Stomach (tissue), 9 donors: Measurements from ENCODE around the gene PDPK1. TPM values are rescaled to one million over a fixed set of nuclear protein-coding genes. Genes with fewer than 3 reads are reported as not detected.

Experiments
- DNase-seq, 2 donors: peaks; one replicate each; pipeline versions ENCODE4 v3.0.0 to v3.0.0-alpha.2; 2013 to 2019
- H3K27ac ChIP-seq, 5 donors: fragments of 200-600 bp in 4 of 5; sonication (generic) in 4 of 5; one replicate each; pipeline ENCODE4 v1.5.1; 2013 to 2019; ENCODE audit warnings: mild to moderate bottlenecking in 1 of 5, moderate library complexity in 1 of 5
- H3K27me3 ChIP-seq, 3 donors: fragments of 200-600 bp; sonication (generic); one replicate each; pipeline ENCODE4 v1.5.1; 2017 to 2019; ENCODE audit warnings: mixed run types in 1 of 3
- H3K36me3 ChIP-seq, 4 donors: fragments of 200-600 bp; sonication (generic); 1 replicate in 3 of 4; 2 replicates in 1 of 4; pipeline ENCODE4 v1.5.1; 2016 to 2019
- H3K4me1 ChIP-seq, 4 donors: fragments of 200-600 bp; sonication (generic); one replicate each; pipeline ENCODE4 v1.5.1; 2016 to 2019
- H3K4me3 ChIP-seq, 4 donors: fragments of 200-600 bp; sonication (generic) in 3 of 4; one replicate each; pipeline ENCODE4 v1.5.1; 2016 to 2019; ENCODE audit warnings: mild to moderate bottlenecking in 1 of 4
- H3K9me3 ChIP-seq, 4 donors: fragments of 200-600 bp; sonication (generic); one replicate each; pipeline ENCODE4 v1.5.1; 2016 to 2019
- EP300 ChIP-seq: sonication (generic); formaldehyde crosslinking; IDR thresholded peaks from one replicate; pipeline ENCODE4 v1.6.1; 2017; ENCODE audit warnings: antibody characterized with exemption
- POLR2A ChIP-seq, 4 donors: fragments of 450-650 bp; IDR thresholded peaks; one replicate each; pipeline ENCODE4 v1.6.1; 2016; ENCODE audit warnings: antibody characterized with exemption in 4 of 4, control low read depth in 2 of 4, mild to moderate bottlenecking in 1 of 4, moderate library complexity in 1 of 4
- POLR2AphosphoS5 ChIP-seq, 3 donors: sonication (generic); formaldehyde crosslinking; IDR thresholded peaks; one replicate each; pipeline ENCODE4 v1.6.1; 2016; ENCODE audit warnings: antibody characterized with exemption in 3 of 3
- whole genome bisulfite sequencing, 5 donors: extraction: QIAGEN DNeasy Blood & Tissue Kit in 3 of 5; methylation state at CpG; one replicate each; pipeline versions ENCODE4 v1.1.5 to v1.1.7; 2013 to 2018; 5-methylcytosine and 5-hydroxymethylcytosine counted together
- intact Hi-C: fragments of 100-400 bp; cut with DNase I; formaldehyde crosslinking; loops from one replicate; pipeline ENCODE4 v1.15.1; 2023; ENCODE audit warnings: low total_unique reads
- polyA plus RNA-seq, 3 donors: library from polyadenylated mRNA; stranded (reverse); fragments of 200-250 nt; gene quantifications; one replicate each; pipeline ENCODE4 v1.2.3, GENCODE V29; 2013
- total RNA-seq, 5 donors: library from RNA; depleted of rRNA; stranded (reverse); fragments of >200 nt; gene quantifications; one replicate each; pipeline versions ENCODE4 v1.1.0 to v1.2.3, GENCODE V29; 2014 to 2016
- TF ChIP-seq, protein P1 (sequence below), 7 experiments: fragments of 450-650 bp in 4 of 7; fragments of 200-600 bp in 3 of 7; sonication (generic) in 3 of 7; IDR thresholded peaks; one replicate each; pipeline ENCODE4 v1.5.1; 2016 to 2019; ENCODE audit warnings: antibody characterized with exemption in 7 of 7, control low read depth in 2 of 7, mild to moderate bottlenecking in 1 of 7
- donor health status: healthy with polysubstance abuse.
- donor health status: Bipolar disorder and iron deficiency.
- donor health status: healthy.

PDPK1 gene
- total and polyA plus RNA-seq, 8 donors, result 7.0 to 86.9 (median 23.6) TPM

- peak within 1 kb of the TSS; percentile 96 to 99 (median 99) for H3K27ac ChIP-seq
- peaks cover 0 to 8% (median 0%) of the 10 kb centered on the region in 4 donors for H3K36me3 ChIP-seq
- H3K4me1 ChIP-seq, result peaks cover 56 to 74% (median 66%) of the 10 kb centered on the region in 4 donors
- WGBS, 5 donors, result 0 to 4% (median 1%) methylated on average over 5 to 122 of the region's 122 CpGs
- peak; percentile 97 for DNase-seq
- H3K9me3 ChIP-seq, result no peaks in the 10 kb centered on the region
- H3K27me3 ChIP-seq, result no peaks in the 10 kb centered on the region
- TF ChIP-seq EP300 (no peak), POLR2A (IDR thresholded peaks at IDR 0.05) (peak in 1 of 4 donors; percentile 70), POLR2AphosphoS5 (IDR thresholded peaks at IDR 0.05) (peak; percentile 83 to 90 (median 87))
- TF ChIP-seq, protein P1, sequence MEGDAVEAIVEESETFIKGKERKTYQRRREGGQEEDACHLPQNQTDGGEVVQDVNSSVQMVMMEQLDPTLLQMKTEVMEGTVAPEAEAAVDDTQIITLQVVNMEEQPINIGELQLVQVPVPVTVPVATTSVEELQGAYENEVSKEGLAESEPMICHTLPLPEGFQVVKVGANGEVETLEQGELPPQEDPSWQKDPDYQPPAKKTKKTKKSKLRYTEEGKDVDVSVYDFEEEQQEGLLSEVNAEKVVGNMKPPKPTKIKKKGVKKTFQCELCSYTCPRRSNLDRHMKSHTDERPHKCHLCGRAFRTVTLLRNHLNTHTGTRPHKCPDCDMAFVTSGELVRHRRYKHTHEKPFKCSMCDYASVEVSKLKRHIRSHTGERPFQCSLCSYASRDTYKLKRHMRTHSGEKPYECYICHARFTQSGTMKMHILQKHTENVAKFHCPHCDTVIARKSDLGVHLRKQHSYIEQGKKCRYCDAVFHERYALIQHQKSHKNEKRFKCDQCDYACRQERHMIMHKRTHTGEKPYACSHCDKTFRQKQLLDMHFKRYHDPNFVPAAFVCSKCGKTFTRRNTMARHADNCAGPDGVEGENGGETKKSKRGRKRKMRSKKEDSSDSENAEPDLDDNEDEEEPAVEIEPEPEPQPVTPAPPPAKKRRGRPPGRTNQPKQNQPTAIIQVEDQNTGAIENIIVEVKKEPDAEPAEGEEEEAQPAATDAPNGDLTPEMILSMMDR (IDR thresholded peaks at IDR 0.05), result no peak
- H3K4me3 ChIP-seq, result peak within 1 kb of the TSS; percentile 67 to 100 (median 86)
- intact Hi-C loops, result no loop called here
Observed at GRCh38 chr16:2513405-2514332, 24.2 kb upstream of the PDPK1 start, which contains the start of gene ATP6V0C. ATP6V0C (plus strand) TSS chr16:2513952; CDS start chr16:2514104, 152 bp downstream.

DNA sequence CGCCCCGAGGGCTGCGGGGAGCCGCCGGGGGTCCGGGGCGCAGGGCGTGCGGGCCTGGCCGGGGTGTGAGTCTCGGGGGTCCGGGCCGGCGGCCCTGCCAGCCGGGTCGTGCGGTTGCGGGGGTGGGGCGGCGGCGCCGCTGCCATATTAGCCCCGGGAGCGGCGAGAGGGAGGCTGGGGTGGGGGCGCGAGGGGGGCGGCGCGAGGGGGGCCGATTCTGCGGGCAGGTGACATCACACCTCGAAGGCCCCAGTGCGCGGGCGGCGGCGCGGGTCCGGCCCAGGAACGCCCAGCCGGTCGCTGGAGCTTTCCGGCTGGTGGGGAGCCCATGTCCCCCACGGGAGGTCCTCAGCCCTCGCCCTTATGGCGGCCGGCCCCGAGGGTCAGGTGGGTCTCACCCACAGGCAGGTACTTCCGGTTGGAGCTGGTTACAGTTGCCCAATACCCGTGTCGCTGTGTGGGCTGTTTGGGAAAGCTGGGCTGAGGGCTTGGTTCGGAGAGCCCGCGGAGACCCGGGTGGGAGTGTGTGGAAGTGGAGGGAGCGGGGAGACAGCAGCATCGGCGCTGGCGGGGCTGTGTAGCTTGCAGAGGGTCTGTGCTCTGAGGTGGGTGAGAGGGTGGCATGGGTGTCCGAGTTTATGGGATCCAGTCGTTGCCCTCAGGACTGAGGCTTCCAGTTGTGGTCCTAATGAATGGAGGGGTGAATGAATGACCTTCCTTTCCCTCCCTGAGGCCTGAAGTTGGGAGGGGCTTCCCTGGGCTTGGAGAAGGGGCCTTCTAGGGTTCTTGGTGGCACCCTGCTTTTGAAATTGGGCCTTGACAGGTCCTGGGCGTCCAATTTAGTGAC lies 23.3 kb upstream of the PDPK1 start:
- H3K4me1 ChIP-seq, result peaks cover 64 to 82% (median 75%) of the 10 kb centered on the region in 4 donors
- 0 to 1% (median 1%) methylated on average over 14 to 63 of the region's 63 CpGs for WGBS, 5 donors

DNA sequence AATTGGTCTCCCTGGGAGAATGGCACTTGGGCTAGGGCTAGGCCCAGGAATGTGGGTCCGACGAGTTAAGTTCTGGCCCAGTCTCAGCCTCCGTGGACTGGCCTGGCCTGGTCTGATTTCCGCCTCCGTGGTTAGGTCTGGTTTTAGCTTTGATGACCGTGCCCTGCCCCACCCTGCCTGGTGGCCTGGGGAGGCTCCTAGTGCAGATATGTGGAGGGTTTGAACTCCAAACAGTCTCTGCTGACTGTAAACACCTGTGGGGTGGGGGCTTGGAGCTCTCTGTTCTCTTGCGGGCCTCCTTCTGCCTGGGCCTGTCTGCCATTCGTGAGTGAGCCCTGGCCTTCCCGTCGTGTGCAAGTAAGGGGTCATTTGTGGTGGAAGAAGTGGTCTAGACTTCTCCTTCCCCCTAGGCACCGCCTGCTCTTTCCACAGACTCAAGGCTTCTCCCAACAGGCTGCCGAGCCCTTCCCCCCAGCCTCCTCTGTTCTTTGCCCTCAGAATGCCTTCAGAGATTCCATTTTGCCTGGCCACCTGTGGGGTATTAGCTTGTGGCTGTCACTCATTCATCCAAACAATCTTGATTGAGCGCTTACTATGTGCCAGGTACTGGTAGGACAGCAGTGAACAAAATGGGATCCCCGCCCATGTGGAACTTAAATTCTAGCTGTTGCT lies 22.5 kb upstream of the PDPK1 start:
- Histone ChIP-seq H3K27me3 (no peaks in the 10 kb centered on the region), H3K27ac (peak overlapping the region; percentile 96 to 99 (median 99)), H3K4me3 (peak overlapping the region; percentile 67 to 100 (median 86)), H3K4me1 (peaks cover 68 to 81% (median 80%) of the 10 kb centered on the region in 4 donors), H3K36me3 (peaks cover 0 to 17% (median 9%) of the 10 kb centered on the region in 4 donors), H3K9me3 (no peaks in the 10 kb centered on the region)
- TF ChIP-seq POLR2A (IDR thresholded peaks at IDR 0.05) (no peak), EP300 (no peak), POLR2AphosphoS5 (IDR thresholded peaks at IDR 0.05) (peak in 1 of 3 donors; percentile 34)
- TF ChIP-seq, protein P1 (IDR thresholded peaks at IDR 0.05), result no peak
- intact Hi-C loops, result no loop called here
- 17 to 21% (median 20%) methylated on average over 14 of the region's 14 CpGs for WGBS, 5 donors
- peak; percentile 55 to 72 for DNase-seq

More for the DNA sequence above, 23.3 kb upstream of the PDPK1 start:
- intact Hi-C loops, result no loop called here
- Histone ChIP-seq H3K4me3 (peak overlapping the region; percentile 67 to 100 (median 86)), H3K9me3 (no peaks in the 10 kb centered on the region), H3K27ac (peak overlapping the region; percentile 96 to 99 (median 99)), H3K27me3 (no peaks in the 10 kb centered on the region), H3K36me3 (peaks cover 0 to 14% (median 6%) of the 10 kb centered on the region in 4 donors)
- peak; percentile 43 to 78 for DNase-seq
- TF ChIP-seq, protein P1 (IDR thresholded peaks at IDR 0.05), result no peak
- TF ChIP-seq POLR2A (IDR thresholded peaks at IDR 0.05) (no peak), EP300 (no peak), POLR2AphosphoS5 (IDR thresholded peaks at IDR 0.05) (no peak)
